Thoracic aorta (tissue), 2 donors: ENCODE measurements around the gene PAM. TPM values are rescaled to one million over a fixed set of nuclear protein-coding genes. Genes with fewer than 3 reads are reported as not detected.

Experiments
- ATAC-seq: fragments of 150-250 bp; one replicate; pipeline ENCODE4 v1.8.0; 2017; ENCODE audit warnings: low read depth; ENCODE audit not compliant: insufficient number of reproducible peaks, low FRiP score
- DNase-seq: peaks from one replicate; pipeline ENCODE4 v3.0.0-alpha.2; 2020; ENCODE audit warnings: low spot score
- H3K27ac ChIP-seq, 2 donors: fragments of 200-600 bp; sonication (generic); 1 replicate in 1 of 2; 2 replicates in 1 of 2; pipeline ENCODE4 v1.5.1; 2016; ENCODE audit warnings: mild to moderate bottlenecking in 2 of 2, moderate library complexity in 2 of 2
- H3K27me3 ChIP-seq: fragments of 200-600 bp; sonication (generic); replicated peaks from 2 replicates; pipeline ENCODE4 v1.6.0; 2016; ENCODE audit warnings: mild to moderate bottlenecking; ENCODE audit not compliant: insufficient read depth
- H3K36me3 ChIP-seq: fragments of 200-600 bp; sonication (generic); one replicate; pipeline ENCODE4 v1.5.1; 2016
- H3K4me1 ChIP-seq, 2 donors: fragments of 200-600 bp; sonication (generic); 1 replicate in 1 of 2; 2 replicates in 1 of 2; pipeline versions ENCODE4 v1.5.1 to v1.6.0; 2016; ENCODE audit warnings: low read depth in 2 of 2, mild to moderate bottlenecking in 1 of 2; ENCODE audit not compliant: control insufficient read depth in 1 of 2
- H3K4me3 ChIP-seq: fragments of 200-600 bp; sonication (generic); 2 replicates; pipeline ENCODE4 v1.5.1; 2016; ENCODE audit warnings: mild to moderate bottlenecking
- H3K9me3 ChIP-seq: fragments of 200-600 bp; sonication (generic); 2 replicates; pipeline ENCODE4 v1.5.1; 2016
- total RNA-seq, 2 donors: library from RNA; depleted of rRNA; stranded (reverse); fragments of >200 nt; gene quantifications; one replicate each; pipeline versions ENCODE4 v1.1.0 to v1.2.3, GENCODE V29; 2016
- TF ChIP-seq, protein P1 (sequence below): fragments of 200-600 bp; sonication (generic); IDR thresholded peaks from one replicate; pipeline ENCODE4 v1.5.1; 2019; ENCODE audit warnings: antibody characterized with exemption

PAM gene
- total RNA-seq, 2 donors from 2014 or later = 571 to 806 TPM

- Histone ChIP-seq H3K27me3 (no peaks in the 10 kb centered on the region), H3K4me3 (no peak overlapping the region), H3K27ac (no peak overlapping the region), H3K4me1 (peaks cover 21 to 50% of the 10 kb centered on the region in 2 donors), H3K36me3 (no peaks in the 10 kb centered on the region), H3K9me3 (no peaks in the 10 kb centered on the region)
- no peak for ATAC-seq
- TF ChIP-seq, protein P1, sequence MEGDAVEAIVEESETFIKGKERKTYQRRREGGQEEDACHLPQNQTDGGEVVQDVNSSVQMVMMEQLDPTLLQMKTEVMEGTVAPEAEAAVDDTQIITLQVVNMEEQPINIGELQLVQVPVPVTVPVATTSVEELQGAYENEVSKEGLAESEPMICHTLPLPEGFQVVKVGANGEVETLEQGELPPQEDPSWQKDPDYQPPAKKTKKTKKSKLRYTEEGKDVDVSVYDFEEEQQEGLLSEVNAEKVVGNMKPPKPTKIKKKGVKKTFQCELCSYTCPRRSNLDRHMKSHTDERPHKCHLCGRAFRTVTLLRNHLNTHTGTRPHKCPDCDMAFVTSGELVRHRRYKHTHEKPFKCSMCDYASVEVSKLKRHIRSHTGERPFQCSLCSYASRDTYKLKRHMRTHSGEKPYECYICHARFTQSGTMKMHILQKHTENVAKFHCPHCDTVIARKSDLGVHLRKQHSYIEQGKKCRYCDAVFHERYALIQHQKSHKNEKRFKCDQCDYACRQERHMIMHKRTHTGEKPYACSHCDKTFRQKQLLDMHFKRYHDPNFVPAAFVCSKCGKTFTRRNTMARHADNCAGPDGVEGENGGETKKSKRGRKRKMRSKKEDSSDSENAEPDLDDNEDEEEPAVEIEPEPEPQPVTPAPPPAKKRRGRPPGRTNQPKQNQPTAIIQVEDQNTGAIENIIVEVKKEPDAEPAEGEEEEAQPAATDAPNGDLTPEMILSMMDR = no peak
- DNase-seq = no peak
Measured at GRCh38 chr5:102818345-102818744, 63.2 kb downstream of the PAM start.

- TF ChIP-seq, protein P1 = no peak
- ATAC-seq (no peak), DNase-seq (no peak)
- peaks cover 22 to 55% of the 10 kb centered on the region in 2 donors for H3K4me1 ChIP-seq
- no peak overlapping the region for H3K4me3 ChIP-seq
- no peaks in the 10 kb centered on the region for H3K9me3 ChIP-seq
- no peaks in the 10 kb centered on the region for H3K27me3 ChIP-seq
- H3K36me3 ChIP-seq = no peaks in the 10 kb centered on the region
- H3K27ac ChIP-seq = no peak overlapping the region
Measured at GRCh38 chr5:102818934-102819333, 63.8 kb downstream of the PAM start.

DNA sequence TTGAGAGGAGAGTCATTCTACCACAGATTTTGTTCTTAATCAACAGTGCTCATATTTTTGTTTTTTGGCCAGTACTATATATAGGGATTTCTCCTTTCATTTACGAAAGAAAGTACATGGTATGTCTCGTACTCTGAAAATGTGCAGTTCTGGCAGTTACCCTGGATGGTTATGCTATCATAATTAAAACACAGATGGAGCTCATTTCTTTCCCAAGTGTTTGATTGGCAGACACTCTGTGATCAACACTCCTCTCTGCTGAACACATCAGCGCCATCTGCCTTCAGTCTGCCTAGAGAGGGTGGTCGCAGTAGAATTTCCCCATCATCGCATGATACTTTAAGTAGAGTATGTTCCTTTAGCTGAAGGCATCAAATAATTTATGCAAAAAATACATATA is 64.5 kb downstream of the PAM start:
- ATAC-seq (no peak), DNase-seq (no peak)
- no peaks in the 10 kb centered on the region for H3K9me3 ChIP-seq
- no peak overlapping the region for H3K4me3 ChIP-seq
- H3K27ac ChIP-seq = no peak overlapping the region
- H3K36me3 ChIP-seq = no peaks in the 10 kb centered on the region
- peaks cover 22 to 55% of the 10 kb centered on the region in 2 donors for H3K4me1 ChIP-seq
- H3K27me3 ChIP-seq = no peaks in the 10 kb centered on the region
- TF ChIP-seq, protein P1 = no peak

- Histone ChIP-seq H3K9me3 (no peaks in the 10 kb centered on the region), H3K27me3 (no peaks in the 10 kb centered on the region), H3K4me1 (peaks cover 21 to 33% of the 10 kb centered on the region in 2 donors), H3K4me3 (no peak overlapping the region), H3K27ac (peak overlapping the region in 1 of 2 donors; percentile 11), H3K36me3 (no peaks in the 10 kb centered on the region)
- TF ChIP-seq, protein P1 = no peak
- DNase-seq (no peak), ATAC-seq (no peak)
Measured at GRCh38 chr5:102823441-102823874, 68.4 kb downstream of the PAM start.

DNA sequence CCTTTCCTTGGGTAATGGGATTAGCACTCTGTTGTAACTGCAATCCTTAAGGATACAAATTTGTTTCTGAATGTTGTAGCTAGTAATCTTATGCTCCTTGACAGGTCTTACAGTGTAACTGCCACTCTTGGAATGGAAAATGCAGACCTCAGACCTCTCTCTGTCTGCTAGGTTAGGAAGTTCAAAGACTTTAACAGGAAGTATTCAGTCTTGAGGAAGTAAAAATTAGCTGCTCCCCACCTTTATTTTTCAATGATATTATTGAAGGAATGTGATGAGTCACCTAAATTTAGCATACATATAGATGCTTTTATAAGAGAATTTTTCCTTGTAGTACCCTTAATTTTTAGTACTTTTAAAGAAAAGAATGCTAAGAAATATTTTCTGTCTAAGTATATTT is 71.5 kb downstream of the PAM start:
- no peak for ATAC-seq
- peaks cover 14 to 28% of the 10 kb centered on the region in 2 donors for H3K4me1 ChIP-seq
- DNase-seq = no peak

More for the DNA sequence above, 71.5 kb downstream of the PAM start:
- H3K27me3 ChIP-seq = no peaks in the 10 kb centered on the region
- no peaks in the 10 kb centered on the region for H3K9me3 ChIP-seq
- no peaks in the 10 kb centered on the region for H3K36me3 ChIP-seq
- H3K4me3 ChIP-seq = no peak overlapping the region
- no peak overlapping the region for H3K27ac ChIP-seq
- TF ChIP-seq, protein P1 = no peak
